Measurements from ENCODE around the gene RHBDD3. TPM values are rescaled to one million over a fixed set of nuclear protein-coding genes. Genes with fewer than 3 reads are reported as not detected.

Gene RHBDD3
- total and polyA plus RNA-seq, 2 experiments from 2014 or later: 31.4 to 37.3 TPM

- H2AFZ ChIP-seq: no peak overlapping the region
- TF ChIP-seq EZH2phosphoT487 (IDR thresholded peaks at IDR 0.05; ENCODE audit: insufficient read depth, low read depth): no peak
- TF ChIP-seq EZH2 (IDR thresholded peaks at IDR 0.05; ENCODE audit: insufficient read depth, poor library complexity, severe bottlenecking): no peak
- no peaks in the 10 kb centered on the region for H3K27me3 ChIP-seq (replicated peaks; ENCODE audit: insufficient read depth)
- no peaks in the 10 kb centered on the region for H4K20me1 ChIP-seq (ENCODE audit: insufficient read depth)
- no peak for DNase-seq
- H3K4me3 ChIP-seq: no peak overlapping the region
- H3K36me3 ChIP-seq (ENCODE audit: low read depth): no peaks in the 10 kb centered on the region
- H3K79me2 ChIP-seq (ENCODE audit: insufficient read depth): no peaks in the 10 kb centered on the region
- no peaks in the 10 kb centered on the region for H3K9me2 ChIP-seq (ENCODE audit: insufficient read depth)
- H3F3A ChIP-seq (ENCODE audit: insufficient read depth): no peaks in the 10 kb centered on the region
- no peak overlapping the region for H3K4me2 ChIP-seq (ENCODE audit: unreplicated experiment)
- 70 to 85% methylated on average over 7 to 8 of the region's 8 CpGs for WGBS, 2 experiments (ENCODE audit: low coverage in 1 of 2, low lambda C conversion rate in 2 of 2, missing lambda C conversion rate in 2 of 2)
- no peaks in the 10 kb centered on the region for H3K9me3 ChIP-seq (ENCODE audit: low read depth)
- no peak overlapping the region for H3K27ac ChIP-seq
- no peak overlapping the region for H3K9ac ChIP-seq
- in situ Hi-C loops (cut with MboI): no loop called here
- no peaks in the 10 kb centered on the region for H3K4me1 ChIP-seq (ENCODE audit: insufficient read depth)
These were observed 10.0 kb downstream of the RHBDD3 start for GRCh38 chr22:29257751-29258181.

GRCh38 chr22:29256606-29257325, 11.0 kb downstream of the RHBDD3 start:
- in situ Hi-C loops (cut with MboI): no loop called here
- WGBS, 2 experiments (ENCODE audit: low coverage in 1 of 2, low lambda C conversion rate in 2 of 2, missing lambda C conversion rate in 2 of 2): 80 to 85% methylated on average over 8 of the region's 8 CpGs

DNA sequence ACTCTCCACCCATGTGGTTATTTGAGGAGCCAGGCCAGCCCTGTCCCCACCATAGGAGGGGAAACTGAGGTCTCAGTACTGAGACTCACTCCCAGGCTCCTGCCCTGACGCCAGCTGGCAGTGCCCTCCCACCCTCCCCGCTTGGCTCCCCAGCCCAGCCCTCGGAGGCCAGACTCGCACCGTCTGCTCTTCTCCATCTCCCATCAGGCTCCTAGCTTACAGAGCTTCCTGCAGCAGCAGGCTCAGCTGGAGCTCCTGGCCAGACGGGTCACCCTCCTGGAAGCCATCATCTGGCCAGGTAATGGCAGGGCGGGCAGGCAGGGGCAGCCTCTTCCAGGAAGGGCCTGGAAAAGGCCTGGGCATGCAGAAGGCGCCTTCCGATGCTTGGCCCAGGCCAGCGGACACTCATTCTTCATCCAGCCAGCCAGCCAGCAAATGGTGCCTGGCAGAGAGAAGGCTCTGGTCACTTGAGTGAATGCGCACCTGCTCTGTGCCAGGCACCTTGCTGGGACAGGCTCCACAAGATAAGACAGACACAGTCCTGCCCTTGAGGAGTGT, 12.6 kb downstream of the RHBDD3 start:
- in situ Hi-C loops (cut with MboI): no loop called here
- H2AFZ ChIP-seq: no peak overlapping the region
- H3K9me3 ChIP-seq (ENCODE audit: low read depth): no peaks in the 10 kb centered on the region
- H3K36me3 ChIP-seq (ENCODE audit: low read depth): no peaks in the 10 kb centered on the region
- no peak overlapping the region for H3K27ac ChIP-seq
- no peaks in the 10 kb centered on the region for H3K4me1 ChIP-seq (ENCODE audit: insufficient read depth)
- no peak for DNase-seq
- H3K4me2 ChIP-seq (ENCODE audit: unreplicated experiment): no peak overlapping the region
- H3K79me2 ChIP-seq (ENCODE audit: insufficient read depth): no peaks in the 10 kb centered on the region
- no peaks in the 10 kb centered on the region for H3K27me3 ChIP-seq (replicated peaks; ENCODE audit: insufficient read depth)
- 91% methylated on average over 9 to 11 of the region's 11 CpGs for WGBS, 2 experiments (ENCODE audit: low coverage in 1 of 2, low lambda C conversion rate in 2 of 2, missing lambda C conversion rate in 2 of 2)
- no peak for TF ChIP-seq EZH2 (IDR thresholded peaks at IDR 0.05; ENCODE audit: insufficient read depth, poor library complexity, severe bottlenecking)
- TF ChIP-seq EZH2phosphoT487 (IDR thresholded peaks at IDR 0.05; ENCODE audit: insufficient read depth, low read depth): no peak
- H3K9me2 ChIP-seq (ENCODE audit: insufficient read depth): no peaks in the 10 kb centered on the region
- no peaks in the 10 kb centered on the region for H4K20me1 ChIP-seq (ENCODE audit: insufficient read depth)
- no peak overlapping the region for H3K4me3 ChIP-seq
- H3F3A ChIP-seq (ENCODE audit: insufficient read depth): no peaks in the 10 kb centered on the region
- H3K9ac ChIP-seq: no peak overlapping the region

More at GRCh38 chr22:29256606-29257325, 11.0 kb downstream of the RHBDD3 start:
- Histone ChIP-seq H3K27me3 (replicated peaks; ENCODE audit: insufficient read depth) (no peaks in the 10 kb centered on the region), H2AFZ (no peak overlapping the region), H3F3A (ENCODE audit: insufficient read depth) (no peaks in the 10 kb centered on the region), H4K20me1 (ENCODE audit: insufficient read depth) (no peaks in the 10 kb centered on the region), H3K79me2 (ENCODE audit: insufficient read depth) (no peaks in the 10 kb centered on the region), H3K9me2 (ENCODE audit: insufficient read depth) (no peaks in the 10 kb centered on the region), H3K4me3 (no peak overlapping the region), H3K9me3 (ENCODE audit: low read depth) (no peaks in the 10 kb centered on the region), H3K27ac (no peak overlapping the region), H3K9ac (no peak overlapping the region), H3K4me1 (ENCODE audit: insufficient read depth) (no peaks in the 10 kb centered on the region), H3K4me2 (ENCODE audit: unreplicated experiment) (no peak overlapping the region), H3K36me3 (ENCODE audit: low read depth) (no peaks in the 10 kb centered on the region)
- TF ChIP-seq EZH2 (IDR thresholded peaks at IDR 0.05; ENCODE audit: insufficient read depth, poor library complexity, severe bottlenecking) (no peak), EZH2phosphoT487 (IDR thresholded peaks at IDR 0.05; ENCODE audit: insufficient read depth, low read depth) (no peak)
- DNase-seq: no peak

- in situ Hi-C loops (cut with MboI): no loop called here
- DNase-seq: no peak
- TF ChIP-seq EZH2 (IDR thresholded peaks at IDR 0.05; ENCODE audit: insufficient read depth, poor library complexity, severe bottlenecking) (no peak), EZH2phosphoT487 (IDR thresholded peaks at IDR 0.05; ENCODE audit: insufficient read depth, low read depth) (no peak)
- Histone ChIP-seq H3K79me2 (ENCODE audit: insufficient read depth) (no peaks in the 10 kb centered on the region), H3K9me3 (ENCODE audit: low read depth) (no peaks in the 10 kb centered on the region), H3K27me3 (replicated peaks; ENCODE audit: insufficient read depth) (no peaks in the 10 kb centered on the region), H3K9ac (no peak overlapping the region), H3K9me2 (ENCODE audit: insufficient read depth) (no peaks in the 10 kb centered on the region), H3K36me3 (ENCODE audit: low read depth) (no peaks in the 10 kb centered on the region), H3K4me3 (no peak overlapping the region), H3K4me1 (ENCODE audit: insufficient read depth) (no peaks in the 10 kb centered on the region), H2AFZ (no peak overlapping the region), H3F3A (ENCODE audit: insufficient read depth) (no peaks in the 10 kb centered on the region), H3K27ac (no peak overlapping the region), H4K20me1 (ENCODE audit: insufficient read depth) (no peaks in the 10 kb centered on the region), H3K4me2 (ENCODE audit: unreplicated experiment) (no peak overlapping the region)
- 65 to 66% methylated on average over 4 of the region's 4 CpGs for WGBS, 2 experiments (ENCODE audit: low coverage in 1 of 2, low lambda C conversion rate in 2 of 2, missing lambda C conversion rate in 2 of 2)
These were observed 13.5 kb downstream of the RHBDD3 start for GRCh38 chr22:29254286-29254660.

All from GM23248 (cell line).